Lower leg skin (tissue), 3 donors: Measurements from ENCODE around the gene SUSD4.

Source experiments
- CTCF ChIP-seq, 3 donors: fragments of 450-650 bp; IDR thresholded peaks; one replicate each; pipeline ENCODE4 v1.5.1; 2016; ENCODE audit warnings: antibody characterized with exemption in 3 of 3, mild to moderate bottlenecking in 3 of 3, moderate library complexity in 2 of 3
- POLR2A ChIP-seq, 2 donors: fragments of 450-650 bp; IDR thresholded peaks; one replicate each; pipeline ENCODE4 v1.6.1; 2016 to 2017; ENCODE audit warnings: antibody characterized with exemption in 2 of 2, mild to moderate bottlenecking in 1 of 2, moderate library complexity in 1 of 2

GRCh38 chr1:223221686-223222085 is 142.3 kb downstream of the SUSD4 start:
- TF ChIP-seq POLR2A (IDR thresholded peaks at IDR 0.05) (no peak), CTCF (IDR thresholded peaks at IDR 0.05) (no peak)
